ENCODE results near the gene KIF5B.

KIF5B gene

GRCh38 chr10:31961277-31962074, 94.7 kb downstream of the KIF5B start:
- peak; percentile 40 for DNase-seq (ENCODE audit: low read depth)

DNA sequence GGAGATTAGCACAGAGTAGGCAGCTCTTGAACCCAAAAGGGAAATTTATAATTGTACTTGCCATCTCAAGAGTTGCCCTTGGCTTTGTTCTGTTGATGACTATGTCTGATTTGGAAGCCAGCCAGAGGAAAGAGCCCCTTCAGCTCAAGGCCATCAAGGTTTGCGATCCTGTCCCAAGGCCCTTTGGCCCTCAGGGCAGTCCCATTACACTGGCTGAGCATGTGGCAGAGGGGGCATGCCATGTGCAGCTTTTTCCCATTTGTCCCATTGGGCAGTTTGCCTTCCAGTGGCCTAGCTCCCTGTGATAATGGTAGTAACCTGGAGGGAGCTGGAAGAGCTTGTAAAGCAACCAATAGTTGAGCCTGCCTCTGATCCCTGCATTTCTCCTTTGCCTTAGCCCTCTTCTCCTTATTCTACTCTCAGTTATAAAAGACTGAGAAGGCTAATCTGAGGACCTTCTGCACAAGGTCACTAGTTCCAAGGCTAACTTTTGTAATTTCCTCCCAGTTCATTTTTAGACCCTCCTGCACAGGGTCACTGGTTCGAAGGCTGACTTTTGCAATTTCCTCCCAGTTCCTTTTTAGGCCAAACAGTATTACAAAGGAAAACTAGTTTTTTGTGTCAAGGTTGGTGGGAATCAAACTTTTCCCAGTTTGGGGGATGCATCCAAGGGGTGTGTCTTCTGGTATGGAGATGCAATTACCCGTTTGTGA, 96.6 kb downstream of the KIF5B start:
- no peak for DNase-seq (ENCODE audit: low read depth)
